NCI-H146 treated with DMSO at 0.1 percent for 48 hours (cell line): ENCODE data around the gene AFAP1L1.
"Not testable (repeated sequence)": the region's sequence is repeated elsewhere in the genome, so short reads cannot be mapped to it uniquely, and the experiment has no call there.

ENCODE experiments used
- DNase-seq: peaks from one replicate; lab custom pipeline; 2025; ENCODE audit not compliant: unreplicated experiment; lab: John Stamatoyannopoulos, UW

The AFAP1L1 gene

DNA sequence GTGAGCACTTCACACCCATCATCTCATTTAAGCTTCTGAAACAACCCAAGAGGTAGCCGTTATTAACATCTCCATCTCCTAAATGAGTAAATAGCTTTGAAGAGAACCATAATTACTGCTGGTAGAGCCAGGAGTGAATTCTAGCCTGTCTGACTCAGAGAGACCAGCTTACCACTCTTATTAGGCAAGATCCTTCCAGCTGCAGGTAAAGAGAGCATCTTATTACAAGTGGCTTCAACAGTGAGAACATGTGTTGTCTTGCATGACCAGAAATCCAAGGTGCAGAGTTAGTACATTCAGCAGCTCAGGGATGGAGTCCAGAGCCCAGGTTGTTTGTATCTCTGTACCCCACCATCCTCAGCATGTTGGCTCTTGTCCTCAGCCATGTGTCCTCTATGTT lies 10.9 kb upstream of the AFAP1L1 start:
- DNase-seq, result no peak

DNA sequence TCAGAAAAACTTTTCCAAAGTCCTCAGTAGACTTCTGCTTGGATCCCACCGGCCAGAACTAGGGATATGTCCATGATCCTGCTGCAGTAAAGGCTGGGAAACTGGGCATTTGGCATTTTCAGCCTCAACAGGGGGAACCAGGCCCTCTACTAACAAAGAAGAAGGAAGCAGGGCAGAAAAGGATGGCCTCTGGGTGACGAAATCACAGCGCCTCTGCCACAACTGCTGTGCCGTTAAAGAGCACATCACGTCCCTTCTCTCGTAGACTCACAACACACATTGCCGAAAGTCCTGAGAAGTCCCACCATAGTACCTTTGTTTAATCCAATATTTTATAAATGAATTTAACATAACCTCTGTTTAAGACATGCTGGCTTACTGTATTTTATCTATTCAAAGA lies 10.4 kb upstream of the AFAP1L1 start:
- DNase-seq, result no peak

DNA sequence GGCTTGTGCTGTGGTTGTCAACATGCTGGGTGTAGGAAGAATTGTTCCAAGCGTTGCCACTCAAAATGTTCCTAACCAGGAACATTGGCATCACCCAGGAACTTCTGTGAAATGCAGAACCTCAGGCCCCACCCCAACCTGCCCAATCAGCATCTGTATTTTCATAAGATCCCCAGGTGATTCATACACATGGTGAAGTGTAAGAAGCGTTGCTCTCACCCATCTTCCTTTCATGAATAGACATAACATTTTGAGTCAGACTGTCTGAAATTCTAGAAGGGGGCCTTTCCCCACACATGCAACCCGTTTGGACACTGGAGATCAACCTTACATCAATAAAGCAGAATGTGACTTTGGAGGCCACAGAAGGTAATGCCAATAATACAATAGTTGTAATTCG lies 9.3 kb upstream of the AFAP1L1 start:
- DNase-seq, result no peak

DNA sequence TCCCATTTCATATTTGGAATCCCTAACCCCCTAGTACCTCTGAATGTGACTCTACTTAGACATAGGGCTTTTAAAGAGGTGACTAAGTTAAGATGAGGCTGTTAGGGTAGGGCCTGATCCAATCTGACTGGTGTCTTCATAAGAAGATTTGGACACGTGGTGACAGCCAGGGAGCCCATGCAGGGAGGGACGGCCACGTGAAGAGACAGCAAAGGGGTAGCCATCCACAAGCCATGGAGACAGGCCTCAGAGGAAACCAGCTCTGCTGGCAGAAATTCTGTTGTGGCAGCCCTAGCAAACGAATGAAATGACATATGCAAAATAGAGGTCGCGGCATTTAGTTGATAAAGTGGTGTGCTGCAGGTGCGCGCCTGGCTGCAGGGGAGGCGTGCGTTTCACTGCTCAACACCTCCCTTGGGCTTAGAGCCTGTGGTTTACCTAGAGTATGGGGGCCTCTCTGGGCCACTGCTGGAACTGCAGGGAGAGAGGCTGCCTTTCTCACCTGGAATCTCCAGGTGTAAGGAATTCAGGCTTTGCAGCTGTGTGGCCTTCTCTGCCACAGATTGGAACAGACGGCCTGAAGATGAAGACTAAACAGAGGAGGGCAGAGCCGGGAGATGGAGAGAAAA lies 7.1 kb upstream of the AFAP1L1 start:
- DNase-seq, result peak; percentile 15

DNA sequence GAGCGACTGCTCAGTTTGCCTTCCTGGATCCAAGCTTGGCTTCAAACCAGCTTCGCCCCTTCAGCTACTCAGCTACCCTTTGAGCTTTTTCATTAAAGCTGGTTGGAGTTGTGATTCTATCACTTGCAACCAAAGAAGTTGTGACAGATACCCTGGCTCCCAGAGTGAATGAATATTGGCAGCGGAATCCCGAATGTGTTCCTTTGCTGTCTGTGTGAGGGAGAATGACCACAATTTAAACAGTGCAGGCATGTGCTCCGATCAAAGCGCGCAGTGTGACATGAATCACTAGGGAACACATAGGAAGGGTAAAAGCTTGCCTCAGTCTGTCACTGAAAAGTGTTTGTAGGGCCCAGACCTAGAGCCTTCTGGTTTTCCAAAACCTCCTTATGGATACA lies 6.6 kb upstream of the AFAP1L1 start:
- no peak for DNase-seq

DNA sequence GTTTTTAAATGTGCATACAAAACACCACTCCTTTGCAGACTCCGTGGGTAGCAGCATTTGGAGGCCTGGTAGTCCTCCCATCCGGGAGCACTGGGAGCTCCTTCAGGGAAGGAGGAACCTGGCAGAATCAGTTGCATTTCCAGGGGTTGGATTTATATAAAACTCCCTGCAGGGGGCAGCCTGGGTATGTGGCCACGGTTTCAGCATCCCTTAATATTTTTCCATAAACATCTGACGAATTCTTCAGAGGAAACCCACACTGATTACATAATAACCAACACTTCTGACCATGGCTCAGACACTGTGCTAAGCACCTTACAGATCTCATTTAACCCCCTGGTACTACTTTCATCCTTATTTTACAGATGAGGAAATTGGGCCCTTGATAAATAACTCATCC lies 6.1 kb upstream of the AFAP1L1 start:
- no peak for DNase-seq

DNA sequence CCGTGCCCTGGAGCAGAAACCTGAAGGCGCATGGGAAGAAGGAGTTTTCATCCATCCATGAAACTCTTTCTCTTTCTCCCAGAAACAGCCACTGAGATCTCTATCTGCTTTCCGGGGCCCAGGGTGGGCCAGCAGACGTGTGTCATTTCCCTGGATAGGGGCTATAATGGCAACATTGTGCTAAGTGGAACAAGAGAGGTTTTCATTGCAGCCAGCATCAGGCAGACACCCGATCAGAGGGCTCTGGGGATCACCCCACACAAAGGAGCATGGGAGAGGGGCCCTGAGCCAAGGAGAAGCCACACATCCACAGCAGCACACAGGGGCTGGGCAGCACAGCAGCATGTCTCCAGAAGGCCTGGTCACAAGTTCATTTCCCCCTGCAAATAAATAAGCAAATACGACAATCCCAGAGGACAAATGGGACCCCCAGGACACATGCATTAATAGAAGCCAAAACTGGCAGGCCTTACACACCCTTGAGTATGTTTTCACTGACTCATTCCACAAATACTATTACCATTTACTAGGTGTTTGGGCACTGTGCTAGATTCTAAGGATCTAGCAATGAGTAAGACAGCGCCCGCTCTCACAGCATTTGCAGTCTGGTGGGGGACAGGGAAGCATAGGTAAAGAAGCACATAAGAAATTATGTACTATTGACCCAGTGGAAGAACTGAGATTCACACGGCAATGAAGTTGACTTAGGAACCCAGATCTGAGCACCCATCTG lies 4.3 kb upstream of the AFAP1L1 start:
- DNase-seq, result no peak

DNA sequence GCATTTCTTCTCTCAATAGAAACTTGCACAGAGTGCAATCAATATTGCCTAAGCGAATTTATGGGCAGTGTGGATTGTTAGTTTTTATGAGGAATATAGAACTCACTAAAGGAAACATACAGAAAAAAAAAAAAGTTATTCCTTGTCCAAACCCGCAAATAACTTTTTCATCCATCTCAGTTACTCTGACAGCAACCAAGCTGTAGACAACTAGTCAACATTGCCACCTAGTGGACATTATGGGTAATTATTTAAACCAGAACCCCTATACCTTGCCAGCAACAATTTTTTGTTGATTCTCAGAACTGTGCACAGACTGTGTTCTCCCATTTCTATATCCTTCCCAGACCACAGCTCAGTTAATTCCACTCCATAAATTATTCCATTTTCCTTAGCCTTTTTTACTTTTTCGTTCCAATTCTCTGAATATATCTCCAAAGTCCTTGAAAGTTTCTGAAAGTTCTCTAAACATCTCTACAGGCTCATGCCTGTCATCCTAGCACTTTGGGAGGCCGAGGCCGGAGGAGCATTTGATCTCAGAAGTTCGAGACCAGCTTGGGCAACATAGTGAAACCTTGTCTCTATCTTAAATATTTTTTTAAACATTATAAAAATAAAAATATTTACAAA lies 2.6 kb upstream of the AFAP1L1 start:
- DNase-seq, result no peak

DNA sequence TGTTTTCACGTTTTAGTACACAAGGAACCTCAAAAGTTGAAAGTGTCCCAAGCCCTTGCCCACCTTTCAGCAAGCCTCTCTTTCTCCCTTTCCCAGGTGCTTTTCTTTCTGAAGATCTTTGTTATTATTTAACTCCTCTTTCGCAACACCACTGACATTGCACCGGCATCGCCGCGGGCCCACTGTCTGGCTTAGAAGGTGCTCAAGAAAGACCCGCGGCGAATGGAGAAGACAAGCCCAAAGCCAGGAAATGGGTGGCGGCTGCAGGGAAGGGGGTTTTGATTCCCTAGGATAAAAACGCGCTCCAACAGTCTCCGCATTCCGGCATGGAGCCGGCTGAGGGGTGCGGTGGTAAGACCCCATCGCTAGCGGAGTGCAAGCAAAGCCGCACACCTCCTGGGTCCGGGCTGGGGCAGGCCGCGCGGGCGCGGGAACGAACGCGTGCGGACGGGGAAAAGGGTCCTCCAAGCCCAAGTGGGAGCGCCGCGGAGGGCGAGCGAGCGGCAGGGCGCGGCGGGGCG lies 404 bp upstream of the AFAP1L1 start:
- no peak for DNase-seq

DNA sequence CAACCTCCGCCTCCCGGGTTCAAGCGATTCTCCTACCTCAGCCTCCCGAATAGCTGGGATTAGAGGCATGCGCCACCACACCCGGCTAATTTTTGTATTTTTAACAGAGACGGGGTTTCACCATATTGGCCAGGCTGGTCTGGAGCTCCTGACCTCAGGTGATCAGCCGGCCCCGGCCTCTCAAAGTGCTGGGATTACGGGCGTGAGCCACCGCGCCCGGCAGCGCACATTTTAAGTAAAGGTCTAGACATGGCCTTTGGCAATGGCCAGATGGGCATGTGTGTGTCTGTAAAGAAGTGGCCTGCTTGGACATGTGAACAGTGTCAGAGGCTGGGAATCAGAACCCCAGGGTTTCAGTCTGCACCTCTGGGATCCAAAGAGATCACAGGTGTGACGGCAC lies 1.1 kb downstream of the AFAP1L1 start:
- DNase-seq, result not testable (repeated sequence)

DNA sequence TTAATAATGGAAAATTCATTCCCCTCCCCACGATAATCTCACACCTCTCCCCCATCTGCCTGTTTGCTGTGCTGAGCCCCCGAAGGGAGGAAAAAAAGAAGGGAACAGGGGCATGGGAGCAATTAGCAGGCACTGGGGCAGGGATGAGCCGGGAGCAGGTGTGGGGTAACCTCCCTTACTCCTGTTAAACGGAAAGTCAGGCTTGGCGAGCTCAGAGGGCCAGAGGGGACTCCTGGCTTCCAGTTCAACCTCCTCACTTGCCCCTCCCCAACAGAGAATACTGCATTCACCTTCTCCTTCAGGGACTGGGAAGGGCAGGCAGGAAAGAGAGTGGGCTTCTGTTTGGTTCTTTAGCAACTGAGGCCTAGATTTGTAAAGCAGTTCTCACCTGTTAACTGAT lies 1.6 kb downstream of the AFAP1L1 start:
- DNase-seq, result no peak

DNA sequence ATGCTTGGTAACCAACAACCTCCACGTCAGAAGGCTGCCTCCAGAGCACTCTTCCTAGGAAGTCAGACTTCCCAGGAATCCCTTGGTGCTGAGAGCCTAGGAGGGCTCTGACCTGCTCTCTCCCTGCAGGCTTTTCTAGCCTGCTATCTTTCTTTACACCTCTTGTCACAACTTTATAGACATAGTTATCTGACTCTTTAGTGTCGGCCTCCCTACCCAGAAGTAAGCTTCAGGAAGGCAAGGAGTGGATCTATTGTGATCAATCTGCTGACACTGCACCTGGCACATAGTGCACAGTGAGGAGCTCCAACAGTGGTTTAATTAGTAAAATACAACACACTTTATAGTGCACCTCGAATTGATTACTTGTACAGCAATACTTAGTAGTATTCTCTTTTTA lies 2.3 kb downstream of the AFAP1L1 start:
- DNase-seq, result no peak

DNA sequence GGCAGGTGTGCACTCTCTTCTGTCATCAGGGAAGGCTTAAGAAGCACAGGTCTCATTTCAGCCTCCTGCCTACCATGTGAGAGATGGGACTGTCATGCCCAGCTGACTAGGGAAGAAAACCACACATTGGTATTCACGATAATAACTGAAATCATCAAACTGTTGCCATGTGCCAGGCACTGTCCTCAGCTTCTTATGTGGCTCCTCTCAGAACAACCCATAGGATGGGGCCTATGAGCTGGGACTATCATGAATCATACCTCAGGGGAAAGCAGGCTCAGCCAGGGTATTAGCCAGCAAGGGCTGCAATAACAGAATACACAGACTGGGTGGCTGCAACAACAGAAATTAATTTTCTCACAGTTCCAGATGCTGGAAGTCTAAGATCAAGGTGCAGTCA lies 3.3 kb downstream of the AFAP1L1 start:
- no peak for DNase-seq

DNA sequence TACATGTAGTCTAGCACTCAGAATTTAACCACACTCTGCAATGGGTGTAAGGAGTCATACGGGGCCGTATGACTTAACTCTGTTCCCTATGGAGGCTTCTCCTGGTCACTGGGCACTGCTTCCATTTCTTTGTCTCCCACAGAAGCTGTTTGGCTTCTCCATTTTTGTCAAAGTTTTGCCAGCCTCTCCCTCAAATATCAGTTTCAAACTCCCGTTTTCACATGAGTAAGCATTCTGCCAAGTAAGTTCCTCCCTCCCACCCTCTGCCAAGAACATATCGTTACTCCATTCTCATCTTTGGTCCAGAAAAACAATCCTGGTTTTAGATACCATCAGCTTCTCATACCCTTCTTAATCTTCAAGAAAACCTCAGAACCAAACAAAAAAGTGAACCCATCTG lies 6.1 kb downstream of the AFAP1L1 start:
- DNase-seq, result no peak

DNA sequence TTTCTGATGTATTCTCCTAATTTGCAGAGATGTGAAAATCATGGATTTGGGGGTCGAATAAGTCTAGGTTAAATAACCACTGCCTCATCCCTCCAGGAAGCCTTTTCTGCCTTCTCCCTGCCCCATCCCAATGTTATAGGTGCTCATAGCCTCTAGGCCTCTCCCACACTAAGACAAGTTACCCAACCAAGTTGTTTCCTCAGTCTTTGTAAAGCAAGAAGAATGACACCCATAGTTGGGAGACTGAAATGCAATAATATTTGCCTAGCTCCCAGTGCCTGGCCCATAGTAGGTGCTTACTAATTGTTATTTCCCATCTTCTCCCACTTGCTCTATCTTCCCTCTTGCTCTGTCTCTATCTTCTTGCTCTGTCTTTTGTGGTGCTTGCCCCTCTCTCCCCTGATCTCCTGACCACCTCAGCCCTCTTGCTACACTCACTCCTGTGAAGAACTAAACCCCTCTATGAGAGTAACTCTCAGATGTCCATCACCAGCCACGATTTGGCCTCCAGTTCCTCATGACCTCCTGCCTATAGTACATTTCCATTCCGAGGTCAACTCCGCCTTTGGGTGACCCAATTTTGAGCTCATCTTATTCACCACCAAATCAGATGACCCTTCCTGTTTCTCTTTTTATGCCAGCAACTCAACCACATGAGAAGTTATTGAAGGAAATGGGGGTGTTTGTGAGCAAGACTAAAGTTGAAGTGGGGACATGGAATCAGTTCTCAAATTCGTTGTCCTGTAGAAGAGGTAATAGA lies 7.0 kb downstream of the AFAP1L1 start:
- DNase-seq, result no peak

DNA sequence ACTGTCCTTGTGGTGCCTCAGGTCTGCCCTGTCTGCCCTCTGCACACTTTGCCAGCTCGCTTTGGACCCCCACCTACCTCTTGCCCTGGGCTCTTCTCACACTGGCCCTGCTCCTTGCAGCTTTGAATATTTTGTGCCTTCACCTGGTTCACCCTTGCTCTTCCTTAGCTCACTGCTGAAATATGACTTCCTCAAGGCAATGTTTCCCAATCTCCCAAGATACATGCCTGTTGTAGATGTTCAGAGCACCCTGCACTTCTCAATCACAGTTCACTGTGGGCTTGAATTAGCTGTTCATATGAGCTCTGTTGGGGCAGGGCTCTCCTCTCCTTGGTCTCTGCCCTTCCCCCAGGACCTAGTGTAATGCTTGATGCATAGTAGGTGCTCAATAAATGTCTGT lies 8.0 kb downstream of the AFAP1L1 start:
- DNase-seq, result no peak

DNA sequence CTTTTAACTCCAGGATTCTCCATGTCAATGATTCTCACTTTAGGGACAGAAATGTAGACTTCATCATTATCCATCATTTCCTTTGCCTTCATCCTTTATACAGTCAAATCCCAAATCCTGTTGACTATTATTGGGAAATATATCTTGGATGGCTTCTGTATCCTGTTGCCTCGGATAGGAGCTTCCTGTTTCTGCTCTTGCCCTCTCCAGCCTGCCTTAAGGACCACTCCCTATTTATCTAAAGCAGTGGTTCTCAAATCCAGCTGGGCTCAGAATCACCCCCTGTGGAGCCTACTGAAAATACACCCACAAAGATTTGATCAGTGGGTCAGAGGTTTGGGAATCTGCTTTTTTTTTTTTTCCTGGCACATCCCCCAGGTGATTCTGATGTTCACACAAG lies 8.5 kb downstream of the AFAP1L1 start:
- DNase-seq, result peak; percentile 56

DNA sequence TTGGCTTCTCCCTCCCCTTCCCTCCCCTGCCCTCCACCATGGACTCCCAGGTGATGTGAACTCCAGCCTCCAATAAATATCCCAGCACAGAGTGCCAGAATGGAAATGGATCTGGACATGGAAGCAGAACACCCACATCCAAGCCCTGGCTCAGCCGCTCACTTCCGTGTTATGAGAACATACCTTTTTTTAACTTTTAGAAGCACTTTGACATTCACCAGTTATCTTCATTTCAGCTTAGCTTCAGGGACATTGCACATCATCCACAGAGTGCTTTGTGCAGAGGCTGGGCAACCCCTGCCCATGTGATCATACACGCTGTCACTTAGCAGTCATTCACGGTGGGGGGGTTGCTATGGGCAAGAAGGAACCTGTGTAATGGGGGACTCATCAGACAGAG lies 9.1 kb downstream of the AFAP1L1 start:
- DNase-seq, result no peak

DNA sequence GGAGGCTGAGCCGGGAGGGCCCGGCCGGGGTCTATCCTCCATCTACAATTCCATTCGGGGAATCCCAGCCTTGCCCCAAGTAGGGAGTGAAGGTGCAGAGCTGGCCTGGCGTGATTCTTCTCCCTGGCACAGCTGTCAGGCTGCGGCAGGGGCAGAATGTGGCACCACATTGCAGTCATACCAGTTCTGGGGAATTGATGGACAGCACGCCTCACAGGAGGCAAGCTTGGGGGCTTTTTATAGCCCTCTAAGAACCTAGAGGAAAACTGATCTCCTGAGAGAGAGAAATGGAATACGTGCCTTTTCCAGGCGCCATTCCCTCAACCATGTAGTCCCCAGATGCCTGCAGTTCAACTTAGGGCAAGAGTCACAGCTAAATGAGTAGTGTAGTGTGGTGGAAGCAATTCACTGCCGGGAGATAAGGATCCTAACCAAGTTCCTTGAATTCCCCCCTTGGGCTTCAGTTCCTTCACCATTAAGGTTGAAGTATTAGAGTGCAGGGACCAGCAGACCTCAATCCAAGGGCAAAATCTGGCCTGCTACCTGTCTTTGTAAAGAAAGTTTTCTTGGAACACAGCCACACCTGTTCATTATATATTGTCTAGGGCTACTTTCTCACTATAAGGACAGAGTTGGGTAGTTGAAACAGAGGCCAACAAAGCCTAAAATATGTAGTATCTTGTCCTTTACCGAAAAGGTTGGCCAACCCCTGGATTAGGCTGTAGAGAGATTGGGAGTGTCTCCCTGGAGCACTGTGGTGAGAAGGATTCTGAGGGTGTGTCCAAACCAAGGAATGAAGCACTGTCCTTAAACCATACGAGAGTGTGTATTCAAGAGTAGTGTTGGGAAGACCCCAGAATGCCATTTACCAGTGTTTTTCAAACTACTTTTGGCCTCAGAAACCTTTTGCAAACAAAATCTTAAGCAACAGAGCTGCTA lies 10.6 kb downstream of the AFAP1L1 start:
- no peak for DNase-seq

DNA sequence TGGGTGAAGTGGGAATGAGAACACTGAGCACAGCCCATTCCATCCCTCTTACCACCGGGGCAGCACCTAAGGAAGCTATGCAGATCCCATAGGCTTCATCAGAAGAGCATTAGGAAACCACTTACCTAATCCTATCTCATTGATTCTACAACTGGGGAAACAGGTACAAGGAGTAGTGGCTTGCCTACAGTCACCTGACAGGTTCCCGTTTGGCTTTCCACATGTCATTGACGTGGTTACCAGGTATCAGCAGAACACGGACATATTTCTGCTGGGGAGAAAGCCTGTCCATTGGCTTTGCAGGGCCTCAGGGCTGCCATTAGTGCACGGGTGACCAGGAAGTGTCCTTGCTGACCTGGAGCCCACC lies 11.3 kb downstream of the AFAP1L1 start:
- DNase-seq, result no peak
